A673 (cell line): Measurements from ENCODE around the gene RNASEL.
A peak's percentile ranks its signal among the peaks of the same experiment; 100 is the strongest.

ENCODE experiments used
- CTCF ChIP-seq: fragments of 300-800, 200-600 bp; sonication (generic); conservative IDR thresholded peaks from 2 replicates; pipeline ENCODE4 v1.5.1; 2017; ENCODE audit warnings: low read depth, mild to moderate bottlenecking, antibody characterized with exemption, low read length, moderate library complexity, mixed read lengths
- EZH2 ChIP-seq: fragments of 200-600 bp; sonication (generic); IDR thresholded peaks from 2 replicates; pipeline ENCODE4 v1.6.1; 2017; ENCODE audit warnings: borderline replicate concordance, low read depth, mild to moderate bottlenecking, mixed read lengths, antibody characterized with exemption, low read length; ENCODE audit not compliant: poor library complexity, severe bottlenecking

DNA sequence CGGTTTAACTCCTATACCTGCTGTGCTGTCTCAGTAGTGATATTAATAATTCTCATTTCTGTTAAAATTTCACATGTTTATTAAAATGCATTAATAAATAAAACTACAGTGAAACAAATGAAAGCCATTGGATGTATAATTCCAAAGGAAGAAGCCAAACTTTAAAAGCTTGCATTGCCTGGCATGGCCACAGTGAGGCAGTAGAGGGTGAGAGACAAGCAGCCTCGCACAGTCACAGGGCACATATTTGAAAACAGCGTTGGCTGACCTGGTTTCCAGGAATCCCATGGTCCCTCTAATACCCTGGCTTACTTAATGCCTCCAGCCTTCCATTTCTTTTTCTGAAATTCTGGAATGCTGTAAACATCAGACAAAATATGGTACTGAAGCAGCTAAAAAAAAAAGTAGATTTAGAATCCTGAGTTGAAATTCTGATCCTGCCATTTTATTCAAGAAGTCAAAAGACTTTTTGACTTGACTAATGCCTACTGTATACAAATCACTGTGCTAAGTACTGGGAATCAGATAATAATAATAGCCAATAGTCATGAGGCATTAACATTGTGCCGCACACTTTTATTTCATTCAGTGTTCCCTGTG is 6.7 kb upstream of the RNASEL start:
- TF ChIP-seq CTCF, result peak; percentile 94
- no peak for TF ChIP-seq EZH2
